Measurements from ENCODE around the gene HENMT1. TPM values are rescaled to one million over a fixed set of nuclear protein-coding genes. Genes with fewer than 3 reads are reported as not detected.

Gene HENMT1
- total RNA-seq, 1 experiment from 2014 or later, result 6.2 TPM

- Histone ChIP-seq H4K91ac (ENCODE audit: insufficient read length, low read depth, low read length) (no peak overlapping the region), H3K9me3 (ENCODE audit: control insufficient read depth, low read depth, low read length) (no peaks in the 10 kb centered on the region), H3K23me2 (ENCODE audit: insufficient read length, low read depth, low read length, poor library complexity, severe bottlenecking) (no peaks in the 10 kb centered on the region), H2BK15ac (ENCODE audit: low read depth, low read length) (no peak overlapping the region), H3K56ac (ENCODE audit: insufficient read length, low read depth, low read length) (no peak overlapping the region), H3K23ac (ENCODE audit: insufficient read length, low read depth, low read length) (no peak overlapping the region), H3K9ac (ENCODE audit: extremely low read depth, insufficient read length, low read length) (no peak overlapping the region), H3K18ac (ENCODE audit: insufficient read length, low read depth, low read length) (no peak overlapping the region), H2BK12ac (ENCODE audit: insufficient read length, low read depth, low read length) (no peak overlapping the region), H2BK20ac (ENCODE audit: low read depth, low read length, poor library complexity, severe bottlenecking) (no peak overlapping the region), H3K4me1 (ENCODE audit: insufficient read depth, low read length) (no peaks in the 10 kb centered on the region), H3K27me3 (ENCODE audit: insufficient read depth, low read length) (no peaks in the 10 kb centered on the region), H3K4ac (ENCODE audit: low read depth, low read length) (no peak overlapping the region), H4K5ac (ENCODE audit: insufficient read length, low read depth, low read length) (no peak overlapping the region), H2AFZ (ENCODE audit: low read length) (no peak overlapping the region), H4K8ac (replicated peaks; ENCODE audit: insufficient read length, low read depth, low read length) (no peak overlapping the region), H2BK5ac (ENCODE audit: insufficient read length, low read length) (no peak overlapping the region), H2BK120ac (ENCODE audit: low read depth, low read length, poor library complexity, severe bottlenecking) (no peak overlapping the region), H3K4me2 (ENCODE audit: insufficient read depth, insufficient read length, low read length) (no peak overlapping the region), H3K79me1 (ENCODE audit: insufficient read depth, low read depth, low read length, poor library complexity, severe bottlenecking) (no peaks in the 10 kb centered on the region), H3K27ac (ENCODE audit: insufficient read length, low read depth, low read length) (no peak overlapping the region), H3K14ac (ENCODE audit: insufficient read depth, low read length) (no peak overlapping the region), H2AK5ac (ENCODE audit: insufficient read length, low read length) (no peak overlapping the region), H3T11ph (ENCODE audit: low read length) (no peak overlapping the region), H3K79me2 (ENCODE audit: insufficient read depth, low read length) (no peaks in the 10 kb centered on the region), H4K20me1 (ENCODE audit: control insufficient read depth, insufficient read depth, insufficient read length) (no peaks in the 10 kb centered on the region)
- TF ChIP-seq, protein P1, sequence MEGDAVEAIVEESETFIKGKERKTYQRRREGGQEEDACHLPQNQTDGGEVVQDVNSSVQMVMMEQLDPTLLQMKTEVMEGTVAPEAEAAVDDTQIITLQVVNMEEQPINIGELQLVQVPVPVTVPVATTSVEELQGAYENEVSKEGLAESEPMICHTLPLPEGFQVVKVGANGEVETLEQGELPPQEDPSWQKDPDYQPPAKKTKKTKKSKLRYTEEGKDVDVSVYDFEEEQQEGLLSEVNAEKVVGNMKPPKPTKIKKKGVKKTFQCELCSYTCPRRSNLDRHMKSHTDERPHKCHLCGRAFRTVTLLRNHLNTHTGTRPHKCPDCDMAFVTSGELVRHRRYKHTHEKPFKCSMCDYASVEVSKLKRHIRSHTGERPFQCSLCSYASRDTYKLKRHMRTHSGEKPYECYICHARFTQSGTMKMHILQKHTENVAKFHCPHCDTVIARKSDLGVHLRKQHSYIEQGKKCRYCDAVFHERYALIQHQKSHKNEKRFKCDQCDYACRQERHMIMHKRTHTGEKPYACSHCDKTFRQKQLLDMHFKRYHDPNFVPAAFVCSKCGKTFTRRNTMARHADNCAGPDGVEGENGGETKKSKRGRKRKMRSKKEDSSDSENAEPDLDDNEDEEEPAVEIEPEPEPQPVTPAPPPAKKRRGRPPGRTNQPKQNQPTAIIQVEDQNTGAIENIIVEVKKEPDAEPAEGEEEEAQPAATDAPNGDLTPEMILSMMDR (conservative IDR thresholded peaks at IDR 0.05), result no peak
- Mint-ChIP-seq H3K4me1 (peaks cover 3 to 4% of the 10 kb centered on the region in 2 experiments; a peak in 3 of 4 replicates), H3K27ac (no peak overlapping the region), H3K9me3 (no peaks in the 10 kb centered on the region), H3K4me3 (no peak overlapping the region), H3K27me3 (ENCODE audit: low read depth) (no peaks in the 10 kb centered on the region), H3K36me3 (ENCODE audit: insufficient read depth in 1 of 3, low read depth in 3 of 3) (peaks cover 0 to 11% (median 4%) of the 10 kb centered on the region in 3 experiments; a peak in 4 of 7 replicates)
- no peak for DNase-seq
Measured at GRCh38 chr1:108605633-108606032, 55.3 kb downstream of the HENMT1 start.

All from H9 (cell line).